ENCODE data around the gene PDE9A. TPM values are rescaled to one million over a fixed set of nuclear protein-coding genes. Genes with fewer than 3 reads are reported as not detected.

PDE9A gene
- total and polyA plus RNA-seq, 2 experiments from 2014 or later: not detected

DNA sequence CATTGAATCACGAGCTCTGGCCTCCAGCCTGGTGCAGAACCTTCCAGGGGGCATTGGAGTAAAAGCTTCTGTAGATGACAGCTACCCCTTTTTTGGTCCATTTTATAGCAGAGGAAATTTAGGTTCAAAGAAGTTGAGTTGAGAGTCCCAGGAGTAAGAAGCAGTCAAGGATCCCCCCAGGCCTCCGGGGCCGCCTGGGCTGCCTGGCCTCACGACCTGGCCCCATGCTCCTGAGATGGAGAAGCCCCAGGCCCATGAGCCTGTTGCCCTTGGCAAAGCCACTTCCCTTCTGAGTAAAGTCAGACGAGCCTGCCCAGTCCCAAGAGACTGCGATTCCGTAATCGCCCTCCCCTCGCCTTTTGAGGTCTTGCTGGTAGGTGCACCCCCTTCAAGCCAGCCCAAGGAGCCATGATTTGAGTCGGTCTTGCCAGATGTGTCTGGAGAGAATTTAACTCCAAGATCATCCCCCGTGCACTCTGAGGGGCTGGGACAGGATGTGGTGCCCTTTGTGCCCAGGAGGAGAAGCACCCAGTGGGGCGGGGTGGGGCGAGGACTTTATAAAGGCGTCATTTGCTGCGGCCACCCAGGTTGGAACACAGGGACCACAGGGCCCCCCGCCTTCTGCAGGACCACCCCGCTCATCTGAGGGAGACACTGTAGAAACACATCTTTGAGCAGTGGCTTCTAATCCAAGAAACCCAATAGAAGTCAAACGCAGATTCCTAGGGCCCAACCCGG lies 30.1 kb downstream of the PDE9A start:
- Histone ChIP-seq H3F3A (ENCODE audit: insufficient read depth) (no peaks in the 10 kb centered on the region), H3K27ac (no peak overlapping the region), H4K20me1 (ENCODE audit: insufficient read depth) (no peaks in the 10 kb centered on the region), H2AFZ (no peak overlapping the region), H3K4me3 (no peak overlapping the region), H3K4me2 (ENCODE audit: unreplicated experiment) (no peak overlapping the region), H3K9me2 (ENCODE audit: insufficient read depth) (no peaks in the 10 kb centered on the region), H3K79me2 (ENCODE audit: insufficient read depth) (no peaks in the 10 kb centered on the region), H3K9me3 (ENCODE audit: low read depth) (no peaks in the 10 kb centered on the region), H3K27me3 (replicated peaks; ENCODE audit: insufficient read depth) (peaks cover 12% of the 10 kb centered on the region; the same call in 1 of the 2 replicates), H3K4me1 (ENCODE audit: insufficient read depth) (no peaks in the 10 kb centered on the region), H3K36me3 (ENCODE audit: low read depth) (no peaks in the 10 kb centered on the region), H3K9ac (no peak overlapping the region)
- in situ Hi-C loops (cut with MboI): no loop called here
- no peak for DNase-seq
- TF ChIP-seq EZH2 (IDR thresholded peaks at IDR 0.05; ENCODE audit: insufficient read depth, poor library complexity, severe bottlenecking) (no peak), EZH2phosphoT487 (IDR thresholded peaks at IDR 0.05; ENCODE audit: insufficient read depth, low read depth) (no peak)
- WGBS, 2 experiments (ENCODE audit: low coverage in 1 of 2, low lambda C conversion rate in 2 of 2, missing lambda C conversion rate in 2 of 2): 59 to 69% methylated on average over 19 of the region's 19 CpGs

DNA sequence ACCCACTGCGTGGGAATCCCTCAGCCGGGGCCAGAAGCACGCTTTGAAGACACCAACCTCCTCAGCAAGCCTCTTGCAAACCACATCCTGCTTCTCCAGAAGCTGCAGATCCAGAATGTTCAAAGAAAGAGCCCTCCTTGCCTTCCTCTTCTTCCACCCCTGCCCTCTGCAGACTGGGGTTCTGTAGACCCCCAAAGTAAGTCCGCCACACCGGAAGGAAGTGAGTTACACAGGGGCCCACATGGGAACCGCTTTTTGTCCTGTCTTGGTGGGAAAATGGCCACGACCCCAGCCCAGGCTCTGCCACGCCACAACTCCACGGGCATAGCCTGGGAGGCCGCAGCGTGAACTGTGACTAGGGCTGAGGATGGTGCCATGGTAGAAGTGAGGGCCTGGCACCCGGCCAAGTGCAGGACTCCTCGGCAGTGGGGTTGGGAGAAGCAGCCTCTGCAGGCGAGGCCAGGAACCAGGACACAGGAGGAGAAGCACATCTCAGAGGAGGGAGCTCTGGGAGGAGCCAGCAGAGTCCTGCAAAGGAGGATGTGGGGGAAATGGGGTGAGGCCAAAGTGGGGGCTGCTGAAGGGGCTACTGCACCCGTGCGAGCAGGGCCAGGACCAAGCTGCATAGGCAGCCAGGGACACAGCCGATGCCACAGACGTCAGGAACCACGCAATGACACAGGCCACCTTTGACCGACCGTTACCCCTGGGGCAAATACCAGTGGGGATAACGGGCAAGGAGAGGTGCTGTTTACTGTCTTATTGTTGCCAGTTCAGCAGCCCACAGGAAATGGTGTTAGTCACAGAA lies 30.9 kb downstream of the PDE9A start:
- WGBS, 2 experiments (ENCODE audit: low coverage in 1 of 2, low lambda C conversion rate in 2 of 2, missing lambda C conversion rate in 2 of 2): 59 to 66% methylated on average over 20 to 22 of the region's 22 CpGs
- Histone ChIP-seq H3K36me3 (ENCODE audit: low read depth) (no peaks in the 10 kb centered on the region), H3K4me1 (ENCODE audit: insufficient read depth) (no peaks in the 10 kb centered on the region), H3F3A (ENCODE audit: insufficient read depth) (no peaks in the 10 kb centered on the region), H3K27ac (no peak overlapping the region), H3K9me3 (ENCODE audit: low read depth) (no peaks in the 10 kb centered on the region), H3K4me3 (peak overlapping the region; percentile 71; the same call in 1 of the 2 replicates), H3K27me3 (replicated peaks; ENCODE audit: insufficient read depth) (peaks cover 12% of the 10 kb centered on the region; the same call in 1 of the 2 replicates), H3K9me2 (ENCODE audit: insufficient read depth) (no peaks in the 10 kb centered on the region), H2AFZ (peak overlapping the region; percentile 58), H3K4me2 (ENCODE audit: unreplicated experiment) (peak overlapping the region; percentile 65), H3K9ac (peak overlapping the region; percentile 37; the same call in 1 of the 2 replicates), H4K20me1 (ENCODE audit: insufficient read depth) (no peaks in the 10 kb centered on the region), H3K79me2 (ENCODE audit: insufficient read depth) (no peaks in the 10 kb centered on the region)
- in situ Hi-C loops (cut with MboI): no loop called here
- peak; percentile 38 for DNase-seq
- no peak for TF ChIP-seq EZH2phosphoT487 (IDR thresholded peaks at IDR 0.05; ENCODE audit: insufficient read depth, low read depth)
- TF ChIP-seq EZH2 (IDR thresholded peaks at IDR 0.05; ENCODE audit: insufficient read depth, poor library complexity, severe bottlenecking): no peak

DNA sequence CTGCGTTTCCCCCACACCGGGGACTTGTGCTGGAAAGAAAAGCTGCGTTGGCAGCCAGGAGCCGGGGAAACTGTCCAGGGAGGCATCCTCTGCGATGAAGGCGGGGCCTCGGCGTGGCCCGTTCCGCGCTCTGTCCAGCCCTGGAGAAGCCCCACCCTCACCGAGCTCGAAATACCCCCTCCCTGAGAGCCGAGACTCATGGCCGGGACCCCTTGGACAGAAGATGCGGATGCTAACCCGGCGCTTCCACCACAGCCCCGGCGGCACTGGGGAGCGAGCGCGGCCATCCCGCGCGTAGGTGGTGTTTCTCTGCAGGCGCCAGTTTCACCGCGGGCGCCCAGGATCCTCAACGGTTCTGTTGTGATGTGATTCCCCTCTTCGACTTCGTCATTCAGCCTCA lies 31.6 kb downstream of the PDE9A start:
- in situ Hi-C loops (cut with MboI): no loop called here
- DNase-seq: peak; percentile 42
- Histone ChIP-seq H3K9me2 (ENCODE audit: insufficient read depth) (no peaks in the 10 kb centered on the region), H3K27ac (no peak overlapping the region), H3K36me3 (ENCODE audit: low read depth) (no peaks in the 10 kb centered on the region), H3K4me1 (ENCODE audit: insufficient read depth) (no peaks in the 10 kb centered on the region), H3K9me3 (ENCODE audit: low read depth) (no peaks in the 10 kb centered on the region), H3K4me2 (ENCODE audit: unreplicated experiment) (peak overlapping the region; percentile 65), H2AFZ (peak overlapping the region; percentile 58), H3K9ac (peak overlapping the region; percentile 37; the same call in 1 of the 2 replicates), H3K4me3 (peak overlapping the region; percentile 71), H3F3A (ENCODE audit: insufficient read depth) (no peaks in the 10 kb centered on the region), H4K20me1 (ENCODE audit: insufficient read depth) (no peaks in the 10 kb centered on the region), H3K27me3 (replicated peaks; ENCODE audit: insufficient read depth) (peaks cover 7% of the 10 kb centered on the region; the same call in 1 of the 2 replicates), H3K79me2 (ENCODE audit: insufficient read depth) (no peaks in the 10 kb centered on the region)
- WGBS, 2 experiments (ENCODE audit: low coverage in 1 of 2, low lambda C conversion rate in 2 of 2, missing lambda C conversion rate in 2 of 2): 32 to 39% methylated on average over 33 of the region's 33 CpGs
- TF ChIP-seq EZH2 (IDR thresholded peaks at IDR 0.05; ENCODE audit: insufficient read depth, poor library complexity, severe bottlenecking) (no peak), EZH2phosphoT487 (IDR thresholded peaks at IDR 0.05; ENCODE audit: insufficient read depth, low read depth) (no peak)

DNA sequence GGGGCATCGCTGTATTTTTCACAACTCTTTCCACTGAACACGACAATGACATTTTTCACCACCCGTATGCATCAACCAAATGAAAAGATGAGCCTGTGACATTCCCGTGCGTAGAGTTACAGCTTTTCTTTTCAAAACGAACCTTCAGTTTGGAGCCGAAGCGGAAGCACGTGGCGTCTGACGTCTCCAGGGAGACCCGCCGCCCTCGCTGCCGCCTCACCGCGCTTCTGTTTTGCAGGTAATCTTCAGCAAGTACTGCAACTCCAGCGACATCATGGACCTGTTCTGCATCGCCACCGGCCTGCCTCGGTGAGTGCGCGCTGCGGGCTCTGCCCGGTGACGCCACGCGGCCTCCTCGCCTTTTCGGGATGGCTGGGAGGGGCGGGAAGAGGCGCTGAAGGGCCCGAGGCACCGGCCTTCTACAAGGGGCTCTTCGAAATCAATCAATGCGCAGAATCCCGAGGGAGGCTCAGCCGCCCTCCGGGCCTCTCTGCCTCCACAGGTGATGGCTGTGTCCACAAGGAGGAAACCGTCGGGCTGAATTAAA lies 32.6 kb downstream of the PDE9A start:
- in situ Hi-C loops (cut with MboI): no loop called here
- H3K27ac ChIP-seq: no peak overlapping the region
- 88 to 91% methylated on average over 41 of the region's 41 CpGs for WGBS, 2 experiments (ENCODE audit: low coverage in 1 of 2, low lambda C conversion rate in 2 of 2, missing lambda C conversion rate in 2 of 2)
- no peaks in the 10 kb centered on the region for H3K36me3 ChIP-seq (ENCODE audit: low read depth)
- no peaks in the 10 kb centered on the region for H3K79me2 ChIP-seq (ENCODE audit: insufficient read depth)
- no peaks in the 10 kb centered on the region for H3F3A ChIP-seq (ENCODE audit: insufficient read depth)
- no peak overlapping the region for H3K4me2 ChIP-seq (ENCODE audit: unreplicated experiment)
- H2AFZ ChIP-seq: no peak overlapping the region
- no peaks in the 10 kb centered on the region for H3K9me3 ChIP-seq (ENCODE audit: low read depth)
- H3K9ac ChIP-seq: no peak overlapping the region
- H4K20me1 ChIP-seq (ENCODE audit: insufficient read depth): no peaks in the 10 kb centered on the region
- no peaks in the 10 kb centered on the region for H3K4me1 ChIP-seq (ENCODE audit: insufficient read depth)
- H3K4me3 ChIP-seq: no peak overlapping the region
- TF ChIP-seq EZH2phosphoT487 (IDR thresholded peaks at IDR 0.05; ENCODE audit: insufficient read depth, low read depth) (no peak), EZH2 (IDR thresholded peaks at IDR 0.05; ENCODE audit: insufficient read depth, poor library complexity, severe bottlenecking) (no peak)
- H3K27me3 ChIP-seq (replicated peaks; ENCODE audit: insufficient read depth): peaks cover 7% of the 10 kb centered on the region; the same call in 1 of the 2 replicates
- H3K9me2 ChIP-seq (ENCODE audit: insufficient read depth): no peaks in the 10 kb centered on the region
- no peak for DNase-seq
